Epithelial cell of esophagus (primary cell): ENCODE results near the gene SEMA3A.

Source experiments
- DNase-seq: peaks from one replicate; pipeline ENCODE4 v3.0.0; 2010; ENCODE audit warnings: low read depth
- H3K4me3 ChIP-seq: 2 replicates; pipeline ENCODE4 v1.5.1; 2011; ENCODE audit warnings: mild to moderate bottlenecking, low read length, control low read depth
- CTCF ChIP-seq: IDR thresholded peaks from 2 replicates; pipeline ENCODE4 v1.5.1; 2011; ENCODE audit warnings: low read depth, mild to moderate bottlenecking, low read length, control low read depth, inconsistent platforms; ENCODE audit not compliant: insufficient read depth; ENCODE audit errors: missing control alignments

The SEMA3A gene

GRCh38 chr7:84113906-84114850 is 80.4 kb downstream of the SEMA3A start:
- TF ChIP-seq CTCF, result no peak
- DNase-seq, result no peak
- no peak overlapping the region for H3K4me3 ChIP-seq

GRCh38 chr7:84113286-84113685 is 81.3 kb downstream of the SEMA3A start:
- TF ChIP-seq CTCF, result no peak
- DNase-seq, result no peak

GRCh38 chr7:84112771-84113170 is 81.8 kb downstream of the SEMA3A start:
- no peak for DNase-seq
- H3K4me3 ChIP-seq, result no peak overlapping the region
- no peak for TF ChIP-seq CTCF

More at GRCh38 chr7:84113286-84113685, 81.3 kb downstream of the SEMA3A start:
- H3K4me3 ChIP-seq, result no peak overlapping the region

DNA sequence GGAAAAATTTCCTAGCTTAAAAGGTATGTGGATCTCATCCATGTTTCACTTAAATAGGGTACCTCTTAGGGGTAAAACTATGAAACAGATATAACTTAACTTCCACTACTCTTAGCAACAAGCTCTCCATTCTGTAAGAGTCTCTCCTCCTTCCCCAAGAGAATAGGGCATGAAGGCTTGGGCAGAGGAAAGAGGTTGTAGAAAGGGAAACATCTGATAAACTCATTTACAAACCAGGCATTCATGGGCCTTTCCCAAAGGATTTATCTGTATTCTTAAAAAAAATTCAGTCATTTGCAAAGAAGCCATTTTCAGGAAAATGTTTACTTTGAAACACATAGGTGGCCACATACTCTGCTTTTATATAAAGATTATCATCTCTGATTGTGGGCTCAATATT is 82.7 kb downstream of the SEMA3A start:
- no peak for TF ChIP-seq CTCF
- no peak for DNase-seq
- no peak overlapping the region for H3K4me3 ChIP-seq

DNA sequence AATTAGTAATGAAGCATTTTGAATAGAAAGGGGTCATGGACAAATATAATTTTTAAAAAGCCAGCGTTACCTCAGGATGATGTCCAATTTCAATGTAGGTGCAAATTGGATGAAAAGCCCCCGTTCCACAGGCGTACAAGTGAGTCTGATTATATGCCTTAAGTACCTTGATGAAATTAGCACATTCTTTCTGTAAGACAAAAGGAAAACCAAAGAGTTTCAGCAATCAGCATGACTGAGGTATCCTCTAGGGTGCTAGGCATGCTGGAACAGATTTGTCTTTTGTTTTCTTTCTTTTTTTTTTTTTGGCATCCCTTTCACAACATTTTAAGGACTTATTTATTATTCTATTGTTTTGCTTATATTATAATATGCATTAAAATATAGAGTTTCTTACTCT is 84.2 kb downstream of the SEMA3A start:
- H3K4me3 ChIP-seq, result no peak overlapping the region
- TF ChIP-seq CTCF, result no peak
- peak; percentile 65 for DNase-seq

DNA sequence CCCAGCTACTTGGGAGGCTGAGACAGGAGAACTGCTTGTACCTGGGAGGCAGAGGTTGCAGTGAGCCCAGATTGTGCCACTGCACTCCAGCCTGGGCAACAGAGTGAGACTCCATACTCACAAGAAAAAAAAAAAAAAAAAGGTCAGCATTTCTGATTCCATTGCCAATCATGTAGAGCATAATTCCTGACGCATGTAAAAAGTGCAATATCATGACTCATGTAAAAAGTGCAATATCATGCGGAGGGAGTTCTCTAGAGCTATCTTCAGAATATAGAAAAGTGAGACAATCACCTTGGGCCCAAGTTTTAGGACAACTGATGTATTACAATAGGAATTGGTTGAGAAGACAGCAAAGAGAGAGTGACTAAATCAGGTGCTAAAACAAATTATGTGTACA is 85.8 kb downstream of the SEMA3A start:
- no peak overlapping the region for H3K4me3 ChIP-seq
- no peak for DNase-seq
- TF ChIP-seq CTCF, result no peak

- DNase-seq, result no peak
- no peak overlapping the region for H3K4me3 ChIP-seq
- no peak for TF ChIP-seq CTCF
Observed at GRCh38 chr7:84108119-84108518, 86.5 kb downstream of the SEMA3A start.
